Urinary bladder (tissue), 4 donors: ENCODE data around the gene LRP3. TPM values are rescaled to one million over a fixed set of nuclear protein-coding genes. Genes with fewer than 3 reads are reported as not detected.
"Not testable (repeated sequence)": the region's sequence is repeated elsewhere in the genome, so short reads cannot be mapped to it uniquely, and the experiment has no call there.

Experiments
- DNase-seq: peaks from one replicate; pipeline ENCODE4 v3.0.0-alpha.2; 2015; ENCODE audit errors: extremely low spot score
- H3K27ac ChIP-seq: one replicate; pipeline ENCODE4 v1.5.1; 2013; ENCODE audit warnings: low read depth, mild to moderate bottlenecking, moderate library complexity
- H3K36me3 ChIP-seq: one replicate; pipeline ENCODE4 v1.6.1; 2013; ENCODE audit warnings: mild to moderate bottlenecking, moderate library complexity; ENCODE audit not compliant: insufficient read depth
- H3K4me1 ChIP-seq: one replicate; pipeline ENCODE4 v1.6.1; 2013; ENCODE audit warnings: mild to moderate bottlenecking, moderate library complexity; ENCODE audit not compliant: insufficient read depth
- H3K4me3 ChIP-seq: one replicate; pipeline ENCODE4 v1.5.1; 2013; ENCODE audit warnings: low read depth, low read length
- WGBS: extraction: QIAGEN DNeasy Blood & Tissue Kit; methylation state at CpG from one replicate; pipeline ENCODE4 v1.1.7; 2013; 5-methylcytosine and 5-hydroxymethylcytosine counted together
- polyA plus RNA-seq: library from polyadenylated mRNA; stranded (reverse); fragments of 200-250 nt; gene quantifications from one replicate; pipeline ENCODE4 v1.2.3, GENCODE V29; 2013
- total RNA-seq: library from RNA; depleted of rRNA; stranded (reverse); fragments of >200 nt; gene quantifications from one replicate; pipeline ENCODE4 v1.2.3, GENCODE V29; 2014
- donor health status: healthy with polysubstance abuse.
- donor health status: healthy.

Gene LRP3
- total and polyA plus RNA-seq, 2 donors: 14.4 to 40.0 TPM

DNA sequence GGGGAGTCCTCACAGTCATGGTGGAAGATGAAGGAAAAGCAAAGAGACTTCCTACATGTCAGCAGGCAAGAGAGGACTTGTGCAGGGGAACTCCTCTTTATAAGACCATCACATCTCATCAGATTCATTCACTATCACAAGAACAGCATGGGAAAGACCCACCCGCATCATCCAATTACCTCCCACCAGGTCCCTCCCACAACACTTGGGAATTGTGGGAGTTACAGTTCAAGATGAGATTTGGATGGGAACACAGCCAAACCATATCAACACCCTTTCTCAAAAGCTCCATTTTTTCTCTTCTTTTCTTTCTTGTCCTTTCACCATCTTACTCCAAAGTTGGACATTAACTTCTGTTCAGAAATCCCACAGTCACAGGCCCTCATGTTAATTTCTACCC lies 4.7 kb upstream of the LRP3 start:
- Histone ChIP-seq H3K27ac (no peak overlapping the region), H3K4me1 (no peaks in the 10 kb centered on the region), H3K4me3 (no peak overlapping the region), H3K36me3 (no peaks in the 10 kb centered on the region)
- DNase-seq: no peak
- WGBS: 0% methylated on average over 1 of the region's 1 CpG

DNA sequence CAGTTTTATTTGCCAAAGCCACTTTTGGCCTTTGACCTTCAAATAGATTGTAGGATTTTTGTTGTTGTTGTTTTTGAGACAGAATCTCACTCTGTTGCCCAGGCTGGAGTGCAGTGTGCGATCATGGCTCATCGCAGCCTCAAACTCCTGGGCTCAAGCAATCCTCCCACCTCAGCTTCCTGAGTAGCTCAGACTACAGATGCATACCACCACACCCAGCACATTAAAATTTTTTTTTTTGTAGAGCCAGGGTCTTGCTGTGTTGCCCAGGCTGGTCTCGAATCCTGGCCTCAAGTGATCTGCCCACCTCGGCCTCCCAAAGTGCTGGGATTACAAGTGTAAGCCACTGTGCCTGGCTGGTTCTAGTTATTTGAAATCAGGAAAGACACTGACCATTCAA lies 3.0 kb upstream of the LRP3 start:
- DNase-seq, H3K4me1 ChIP-seq, H3K4me3 ChIP-seq, H3K27ac ChIP-seq, H3K36me3 ChIP-seq: not testable (repeated sequence)
- 91% methylated on average over 4 of the region's 4 CpGs for WGBS

DNA sequence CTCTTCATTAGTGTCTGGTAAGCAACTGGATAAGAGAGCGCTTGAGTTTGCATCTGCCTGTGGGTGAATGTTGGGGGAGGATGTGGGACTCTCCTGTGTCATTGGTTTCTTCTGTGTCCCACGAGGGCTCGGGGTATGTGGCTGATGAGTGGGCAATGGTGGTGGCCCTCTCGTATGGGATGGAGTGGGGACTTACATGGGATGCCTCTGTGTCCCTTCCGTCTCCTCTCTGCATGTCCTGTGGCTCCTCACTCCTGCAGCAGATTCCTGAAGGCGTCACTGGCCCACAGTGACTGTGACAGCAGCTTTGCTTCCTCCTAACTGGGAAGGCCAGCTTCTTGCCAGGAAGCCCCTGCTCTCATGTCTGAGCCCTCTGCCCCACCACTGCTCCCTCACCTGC lies 2.6 kb upstream of the LRP3 start:
- Histone ChIP-seq H3K4me3 (no peak overlapping the region), H3K36me3 (no peaks in the 10 kb centered on the region), H3K4me1 (no peaks in the 10 kb centered on the region), H3K27ac (no peak overlapping the region)
- 90% methylated on average over 6 of the region's 6 CpGs for WGBS
- DNase-seq: no peak

DNA sequence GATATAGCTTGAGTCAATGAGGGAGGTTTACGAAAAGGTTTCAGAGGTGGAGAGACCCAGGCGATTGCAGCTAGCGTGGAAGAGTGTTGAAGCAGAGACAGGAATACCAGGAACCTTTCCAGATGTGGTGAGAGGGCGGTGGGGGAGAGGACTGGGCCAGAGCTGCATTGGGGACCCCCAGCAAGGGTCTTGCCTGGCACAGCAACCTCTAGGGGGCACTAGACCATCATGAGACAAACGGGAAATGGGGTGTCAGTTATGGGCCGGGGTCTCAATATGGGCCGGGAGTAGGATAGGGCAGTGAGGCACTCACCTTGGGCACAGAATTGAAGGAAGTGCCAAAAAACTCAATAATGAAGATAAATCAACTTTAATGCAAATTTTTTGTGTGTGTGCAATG lies 2.1 kb upstream of the LRP3 start:
- no peak overlapping the region for H3K27ac ChIP-seq
- DNase-seq: no peak

DNA sequence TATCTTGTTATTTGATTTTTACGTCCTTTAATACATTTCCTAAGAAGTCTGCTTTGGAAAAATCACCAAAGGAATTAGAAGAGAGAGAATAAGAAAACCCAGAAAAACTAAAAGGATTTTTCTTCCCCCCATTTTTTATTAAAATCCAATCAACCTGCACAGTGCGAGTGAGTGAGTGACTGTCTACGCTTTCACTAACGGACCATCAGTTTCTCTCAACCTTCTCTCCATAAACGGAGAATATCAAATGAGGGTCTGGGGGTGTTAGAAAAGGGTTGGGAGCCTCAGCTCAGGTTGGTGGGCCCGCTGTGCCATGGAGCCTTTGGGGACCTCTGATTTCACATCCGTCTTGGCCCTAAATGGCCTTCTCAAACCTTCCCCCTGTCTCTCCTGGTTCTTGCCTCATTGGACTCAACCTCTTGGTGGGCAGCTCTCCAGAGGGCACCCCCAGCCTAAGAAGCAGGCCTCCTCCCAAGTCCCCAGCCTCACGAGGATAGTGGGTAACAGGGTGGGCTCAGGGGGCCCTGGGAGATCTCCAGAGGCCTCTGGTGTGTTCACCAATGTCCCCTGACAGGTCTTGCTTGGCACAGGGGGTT lies 763 bp upstream of the LRP3 start:
- 80% methylated on average over 8 of the region's 8 CpGs for WGBS
- no peak for DNase-seq

More for the DNA sequence above, 2.1 kb upstream of the LRP3 start:
- H3K4me3 ChIP-seq: no peak overlapping the region
- H3K4me1 ChIP-seq: no peaks in the 10 kb centered on the region
- no peaks in the 10 kb centered on the region for H3K36me3 ChIP-seq
- 67% methylated on average over 7 of the region's 7 CpGs for WGBS

DNA sequence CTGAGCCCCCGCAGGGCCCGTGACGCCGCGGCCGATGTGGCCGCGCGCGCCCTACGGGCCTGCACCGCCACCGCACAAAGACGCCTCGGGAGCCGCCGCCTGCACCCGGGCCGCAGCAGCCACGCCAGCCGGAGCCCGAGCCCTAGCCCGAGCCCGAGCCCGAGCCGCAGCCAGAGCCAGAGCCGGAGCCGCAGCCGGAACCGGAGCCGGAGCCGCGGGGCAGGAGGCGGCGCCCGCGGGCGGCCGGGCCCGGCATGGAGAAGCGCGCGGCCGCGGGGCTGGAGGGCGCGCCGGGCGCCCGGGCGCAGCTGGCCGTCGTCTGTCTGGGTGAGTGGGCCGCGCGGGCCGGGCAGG lies 379 bp downstream of the LRP3 start:
- peak overlapping the region; percentile 81 for H3K4me3 ChIP-seq
- no peak overlapping the region for H3K27ac ChIP-seq
- no peaks in the 10 kb centered on the region for H3K4me1 ChIP-seq
- under 1% methylated on average over 57 of the region's 57 CpGs for WGBS
- H3K36me3 ChIP-seq: no peaks in the 10 kb centered on the region
- DNase-seq: no peak

More for the DNA sequence above, 763 bp upstream of the LRP3 start:
- Histone ChIP-seq H3K4me3 (no peak overlapping the region), H3K4me1 (no peaks in the 10 kb centered on the region), H3K27ac (no peak overlapping the region), H3K36me3 (no peaks in the 10 kb centered on the region)

DNA sequence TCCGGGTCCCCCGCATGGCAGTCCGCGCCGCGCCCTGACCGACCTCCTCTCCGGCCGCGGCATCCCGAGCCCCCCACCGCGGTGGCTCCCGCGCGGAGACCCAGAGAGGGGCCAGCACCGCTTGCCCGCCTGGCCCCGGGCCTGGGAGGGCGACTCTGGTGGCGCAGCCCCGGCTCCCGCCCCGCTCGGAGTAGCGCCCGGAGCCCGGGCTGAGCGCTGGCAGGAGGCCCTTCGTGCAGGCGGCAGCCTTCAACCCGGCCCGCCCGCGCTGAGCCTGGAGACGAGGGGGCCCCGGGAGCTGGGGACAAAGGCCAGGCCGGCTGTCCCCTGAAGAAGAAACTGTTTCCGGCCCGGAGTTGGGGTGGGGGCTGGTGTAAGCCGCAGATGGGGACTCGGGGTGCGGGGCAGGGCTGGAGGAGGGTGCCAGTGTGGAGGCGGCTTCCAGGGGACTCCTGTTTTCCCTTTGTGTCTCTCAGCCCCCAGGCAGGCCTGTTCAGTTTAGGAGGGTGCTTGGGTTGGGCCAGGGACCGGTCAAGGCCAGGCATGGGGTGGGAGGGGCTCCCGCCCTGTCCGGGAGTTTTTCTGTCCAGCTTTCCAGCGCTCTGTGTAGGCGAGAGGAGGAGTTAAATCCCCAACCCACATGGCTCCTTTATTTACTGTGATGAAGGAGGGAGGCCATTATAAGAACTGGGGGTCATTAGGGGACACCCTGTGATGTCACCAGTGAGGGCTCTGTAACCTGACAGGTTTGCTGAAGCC lies 935 bp downstream of the LRP3 start:
- Histone ChIP-seq H3K4me1 (no peaks in the 10 kb centered on the region), H3K36me3 (no peaks in the 10 kb centered on the region), H3K4me3 (peak overlapping the region; percentile 81), H3K27ac (no peak overlapping the region)
- no peak for DNase-seq
- 2% methylated on average over 49 of the region's 49 CpGs for WGBS

DNA sequence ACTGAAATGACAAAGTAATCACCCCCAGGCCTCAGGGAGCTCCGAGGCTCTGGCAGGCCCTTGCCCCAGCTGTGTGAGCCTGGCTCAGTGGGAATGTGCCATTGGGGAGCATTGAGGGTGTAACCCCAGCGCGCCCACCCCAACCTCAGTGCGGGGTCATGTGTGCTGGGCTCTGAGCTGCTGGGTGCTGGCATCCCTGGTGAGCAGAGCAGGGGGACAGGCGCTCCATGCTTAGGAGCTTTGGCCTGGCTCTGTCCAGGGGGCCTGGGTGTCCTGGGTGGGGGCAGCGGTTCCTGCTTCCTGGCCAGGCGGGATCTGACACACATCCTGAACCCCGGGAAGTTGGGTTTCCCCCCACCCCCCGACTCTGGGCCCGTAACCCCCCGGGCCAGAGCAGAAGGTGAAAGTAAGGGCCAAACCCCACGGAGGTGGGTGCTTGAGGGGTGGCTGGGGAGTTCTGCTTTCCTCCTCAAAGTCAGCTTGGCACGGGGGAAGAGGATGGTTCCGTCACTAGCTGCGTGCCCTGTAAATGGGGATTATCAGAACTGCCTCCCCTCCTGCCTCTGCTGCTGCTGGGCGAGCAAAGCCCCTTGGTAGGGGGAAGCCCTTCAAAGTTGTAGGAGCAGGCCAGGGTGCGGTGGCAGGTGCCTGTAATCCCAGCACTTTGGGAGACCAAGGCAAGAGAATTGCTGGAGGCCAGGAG lies 1.7 kb downstream of the LRP3 start:
- DNase-seq: no peak
- no peak overlapping the region for H3K4me3 ChIP-seq
- no peaks in the 10 kb centered on the region for H3K36me3 ChIP-seq
- WGBS: 75% methylated on average over 17 of the region's 17 CpGs
- H3K27ac ChIP-seq: no peak overlapping the region
- no peaks in the 10 kb centered on the region for H3K4me1 ChIP-seq

DNA sequence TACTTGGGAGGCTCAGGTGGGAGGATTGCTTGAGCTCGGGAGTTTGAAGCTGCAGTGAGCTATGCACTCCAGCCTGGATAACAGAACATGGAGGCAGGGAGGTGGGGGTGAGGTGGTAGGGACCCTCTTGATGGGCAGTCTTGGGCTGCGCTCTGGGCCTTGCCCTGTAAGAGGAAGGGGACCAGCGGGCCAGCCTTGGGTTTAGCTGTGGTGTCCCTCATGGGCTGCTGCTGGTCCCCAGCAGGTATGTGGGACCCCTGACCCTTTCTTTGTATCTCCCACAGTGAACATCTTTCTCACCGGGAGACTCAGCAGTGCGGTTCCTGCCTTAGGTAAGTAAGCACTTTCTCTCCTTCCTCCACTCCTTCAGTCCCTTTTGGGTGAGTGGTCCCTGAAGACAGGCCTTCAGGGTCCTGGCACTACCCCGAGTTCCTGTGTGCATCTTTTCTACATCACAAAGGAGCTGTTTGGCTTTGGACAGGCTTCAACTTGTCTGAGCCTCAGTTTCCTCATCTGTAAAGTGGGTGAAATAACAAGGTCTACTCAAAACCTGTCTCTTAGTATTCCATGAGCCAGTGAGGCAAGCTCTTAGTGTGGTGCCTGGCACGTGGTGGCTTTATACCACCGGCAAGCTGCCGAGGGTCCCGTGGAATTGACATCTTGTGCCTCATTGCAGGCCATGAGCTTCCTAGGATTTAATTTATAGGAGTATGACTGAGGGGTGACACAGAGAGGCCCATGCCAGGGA lies 2.5 kb downstream of the LRP3 start:
- no peaks in the 10 kb centered on the region for H3K36me3 ChIP-seq
- no peak for DNase-seq
- H3K4me1 ChIP-seq: no peaks in the 10 kb centered on the region
- no peak overlapping the region for H3K4me3 ChIP-seq
- 95% methylated on average over 10 of the region's 10 CpGs for WGBS
- no peak overlapping the region for H3K27ac ChIP-seq

DNA sequence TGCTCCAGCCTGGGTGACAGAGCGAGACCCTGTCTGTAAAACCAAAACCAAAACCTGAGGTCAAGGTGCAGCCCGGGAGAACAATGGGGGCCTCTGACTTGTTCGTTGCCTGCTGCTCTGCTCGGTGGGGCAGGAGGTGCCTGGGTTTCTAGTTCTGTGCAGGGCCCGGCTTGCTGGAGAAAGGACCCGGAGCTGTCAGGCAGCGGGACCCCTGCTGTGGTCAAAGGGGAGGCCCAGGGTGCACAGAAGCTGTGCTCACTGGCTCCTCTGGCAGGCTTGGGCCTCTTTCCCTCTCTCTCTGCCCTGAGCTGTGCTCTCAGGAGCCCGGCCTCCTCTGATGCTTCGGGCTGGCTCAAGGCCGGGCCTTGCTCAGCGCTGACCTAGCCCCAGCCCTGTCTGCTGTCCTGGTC lies 3.5 kb downstream of the LRP3 start:
- Histone ChIP-seq H3K27ac (no peak overlapping the region), H3K4me1 (no peaks in the 10 kb centered on the region), H3K4me3 (no peak overlapping the region), H3K36me3 (no peaks in the 10 kb centered on the region)
- 89% methylated on average over 11 of the region's 11 CpGs for WGBS
- no peak for DNase-seq

DNA sequence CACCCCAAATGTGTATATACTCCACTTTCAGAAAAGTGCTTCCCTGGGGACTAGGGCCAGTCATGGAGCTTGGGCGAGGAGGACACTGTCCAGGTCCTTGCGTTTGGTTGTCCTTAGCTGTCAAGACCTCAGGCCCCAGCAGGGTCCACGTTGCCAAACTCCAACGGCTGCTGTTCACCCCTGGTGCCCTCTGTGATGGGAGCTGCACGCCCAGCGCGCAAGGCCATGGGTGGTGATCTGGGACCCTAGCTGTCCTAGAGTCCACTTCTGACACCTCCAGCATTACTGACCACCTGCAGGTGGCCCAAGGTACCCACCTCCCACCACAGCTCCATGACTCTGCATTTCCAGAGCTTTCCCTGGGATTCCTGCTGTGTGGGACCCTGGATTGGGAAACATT lies 4.0 kb downstream of the LRP3 start:
- Histone ChIP-seq H3K4me1 (no peaks in the 10 kb centered on the region), H3K27ac (no peak overlapping the region), H3K36me3 (no peaks in the 10 kb centered on the region), H3K4me3 (no peak overlapping the region)
- WGBS: 91% methylated on average over 7 of the region's 7 CpGs
- DNase-seq: no peak

DNA sequence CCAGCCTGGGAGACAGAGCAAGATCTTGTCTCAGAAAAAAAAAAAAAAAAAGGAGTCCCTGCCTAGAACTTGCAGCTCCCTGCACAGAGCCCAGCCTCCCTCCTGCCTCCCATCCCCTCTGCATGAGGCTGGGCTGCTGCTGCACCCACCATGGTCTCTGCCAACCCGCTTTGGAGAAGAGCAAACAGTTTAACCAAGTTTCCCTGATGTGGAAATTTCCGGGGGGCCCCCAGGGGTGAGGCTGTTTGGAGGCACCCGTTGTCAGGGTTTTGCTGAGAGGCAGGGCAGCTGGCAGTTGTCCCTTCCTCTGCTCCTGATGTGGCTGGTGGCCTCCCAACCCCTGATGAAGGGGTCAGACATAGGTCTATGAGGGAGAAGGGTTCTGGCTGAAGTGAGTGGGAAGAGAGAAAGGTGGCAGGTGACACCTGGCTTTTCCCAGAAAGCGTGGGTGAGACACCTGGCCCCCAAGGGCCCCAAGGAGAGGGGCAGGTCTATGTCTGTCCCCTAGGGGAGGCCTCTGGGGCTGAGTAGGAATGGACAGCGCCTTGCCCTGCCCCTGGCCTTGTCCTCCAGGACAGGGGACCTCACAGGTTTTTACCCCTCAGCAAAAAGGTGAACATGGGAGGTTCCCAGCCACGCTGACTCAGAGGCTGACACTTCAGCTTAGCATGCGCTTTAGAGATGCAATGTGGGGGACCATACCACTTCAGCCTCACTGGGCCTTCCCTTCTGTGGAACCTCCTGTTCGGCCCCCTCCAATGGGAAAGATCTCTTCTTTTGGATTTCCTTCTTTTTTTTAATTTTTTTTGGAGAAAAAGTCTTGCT lies 5.5 kb downstream of the LRP3 start:
- DNase-seq: no peak
- Histone ChIP-seq H3K4me1 (no peaks in the 10 kb centered on the region), H3K4me3 (no peak overlapping the region), H3K36me3 (no peaks in the 10 kb centered on the region), H3K27ac (no peak overlapping the region)
- WGBS: 83% methylated on average over 8 of the region's 8 CpGs

DNA sequence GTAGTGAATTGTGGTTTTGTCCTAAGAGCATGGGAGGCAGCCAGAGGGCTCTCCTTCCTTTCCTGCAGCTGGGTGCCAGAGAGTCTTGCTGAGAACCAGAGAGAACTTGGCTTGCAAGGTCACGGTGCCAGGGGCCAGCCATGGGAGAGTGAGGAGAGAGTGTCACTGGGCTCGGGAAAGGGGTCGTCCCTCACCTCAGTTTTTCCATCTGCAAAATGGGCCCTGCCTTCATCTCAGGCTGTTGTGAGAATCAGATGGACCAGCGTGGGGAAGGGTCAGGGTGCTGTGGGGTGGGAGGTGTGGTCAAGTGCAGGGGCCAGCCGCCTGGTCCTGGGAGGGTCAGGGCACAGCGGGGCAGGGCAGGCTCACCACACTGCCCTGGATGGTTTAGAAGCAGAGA lies 7.3 kb downstream of the LRP3 start:
- Histone ChIP-seq H3K4me3 (no peak overlapping the region), H3K4me1 (no peaks in the 10 kb centered on the region), H3K36me3 (no peaks in the 10 kb centered on the region), H3K27ac (no peak overlapping the region)
- DNase-seq: no peak
- WGBS: 90% methylated on average over 6 of the region's 6 CpGs
